Smooth muscle cell (in vitro differentiated cells): ENCODE data around the gene SGMS1. TPM values are rescaled to one million over a fixed set of nuclear protein-coding genes. Genes with fewer than 3 reads are reported as not detected.
"Not testable (repeated sequence)": the region's sequence is repeated elsewhere in the genome, so short reads cannot be mapped to it uniquely, and the experiment has no call there.

Experiments used
- DNase-seq: peaks from one replicate; lab custom pipeline; 2025; ENCODE audit not compliant: unreplicated experiment; lab: John Stamatoyannopoulos, UW
- H2AFZ ChIP-seq: fragments of 200-600 bp; sonication (generic); 2 replicates; pipeline ENCODE4 v1.6.0; 2016; ENCODE audit warnings: antibody characterized with exemption, low read depth, mild to moderate bottlenecking
- H3F3A ChIP-seq: fragments of 200-600 bp; sonication (generic); 2 replicates; pipeline ENCODE4 v1.6.0; 2017; ENCODE audit warnings: antibody characterized with exemption, low read depth
- H3K27ac ChIP-seq: fragments of 200-600 bp; sonication (generic); 2 replicates; pipeline ENCODE4 v1.5.1; 2016; ENCODE audit warnings: low read depth, mild to moderate bottlenecking
- H3K27me3 ChIP-seq: fragments of 200-600 bp; sonication (generic); 2 replicates; pipeline ENCODE4 v1.6.1; 2016; ENCODE audit warnings: low read depth, mild to moderate bottlenecking
- H3K36me3 ChIP-seq: fragments of 200-600 bp; sonication (generic); 2 replicates; pipeline ENCODE4 v1.5.1; 2016; ENCODE audit warnings: low read depth
- H3K4me1 ChIP-seq: fragments of 200-600 bp; sonication (generic); 2 replicates; pipeline ENCODE4 v1.5.1; 2016; ENCODE audit warnings: low read depth
- H3K4me2 ChIP-seq: fragments of 200-600 bp; sonication (generic); 2 replicates; pipeline ENCODE4 v1.6.0; 2016; ENCODE audit warnings: mild to moderate bottlenecking
- H3K4me3 ChIP-seq: fragments of 200-600 bp; sonication (generic); 2 replicates; pipeline ENCODE4 v1.5.1; 2016; ENCODE audit warnings: mild to moderate bottlenecking
- H3K79me2 ChIP-seq: fragments of 200-600 bp; sonication (generic); 2 replicates; pipeline ENCODE4 v1.6.0; 2016; ENCODE audit warnings: low read depth, mild to moderate bottlenecking
- H3K9ac ChIP-seq: fragments of 200-600 bp; sonication (generic); 2 replicates; pipeline ENCODE4 v1.6.0; 2016; ENCODE audit warnings: low read depth
- H3K9me3 ChIP-seq: fragments of 200-600 bp; sonication (generic); replicated peaks from 2 replicates; pipeline ENCODE4 v1.5.1; 2016; ENCODE audit warnings: low read depth
- H4K20me1 ChIP-seq: fragments of 200-600 bp; sonication (generic); 2 replicates; pipeline ENCODE4 v1.6.0; 2016; ENCODE audit warnings: low read depth
- CTCF ChIP-seq: fragments of 200-600 bp; sonication (generic); IDR thresholded peaks from 2 replicates; pipeline ENCODE4 v1.5.1; 2017; ENCODE audit warnings: borderline replicate concordance, mild to moderate bottlenecking, antibody characterized with exemption; ENCODE audit not compliant: insufficient read depth, poor library complexity, severe bottlenecking
- WGBS: methylation state at CpG from one replicate; pipeline ENCODE4 v1.1.7; 2016; ENCODE audit warnings: low lambda C conversion rate; 5-methylcytosine and 5-hydroxymethylcytosine counted together
- polyA plus RNA-seq: library from polyadenylated mRNA; unstranded; fragments of >200 nt; fragmentation: Nextera tagmentation; extraction: Ambion mirVana; gene quantifications from 2 replicates; pipeline ENCODE4 v1.2.1, GENCODE V29; 2016
- total RNA-seq: library from RNA; depleted of rRNA; stranded (reverse); fragments of >200 nt; gene quantifications from 2 replicates; pipeline ENCODE4 v1.2.3, GENCODE V29; 2014

SGMS1 gene
- total and polyA plus RNA-seq, 2 experiments from 2014 or later: 4.0 to 14.3 TPM

GRCh38 chr10:50432211-50433009 lies 191.3 kb downstream of the SGMS1 start:
- Histone ChIP-seq H3K36me3 (no peaks in the 10 kb centered on the region), H3K9me3 (no peaks in the 10 kb centered on the region), H3K4me1 (no peaks in the 10 kb centered on the region), H2AFZ (no peak overlapping the region), H3K79me2 (no peaks in the 10 kb centered on the region), H3K27me3 (no peaks in the 10 kb centered on the region), H3F3A (no peaks in the 10 kb centered on the region), H3K9ac (no peak overlapping the region), H3K4me2 (no peak overlapping the region), H4K20me1 (no peaks in the 10 kb centered on the region), H3K27ac (no peak overlapping the region), H3K4me3 (no peak overlapping the region)
- 90% methylated on average over 1 of the region's 1 CpG for whole genome bisulfite sequencing
- TF ChIP-seq CTCF: no peak
- DNase-seq: no peak

GRCh38 chr10:50431791-50432190 lies 192.0 kb downstream of the SGMS1 start:
- 85% methylated on average over 3 of the region's 3 CpGs for WGBS
- Histone ChIP-seq H3F3A (no peaks in the 10 kb centered on the region), H3K4me1 (no peaks in the 10 kb centered on the region), H3K4me3 (no peak overlapping the region), H3K36me3 (no peaks in the 10 kb centered on the region), H3K4me2 (no peak overlapping the region), H3K27ac (no peak overlapping the region), H3K9me3 (no peaks in the 10 kb centered on the region), H3K27me3 (no peaks in the 10 kb centered on the region), H3K9ac (no peak overlapping the region), H2AFZ (no peak overlapping the region), H3K79me2 (no peaks in the 10 kb centered on the region), H4K20me1 (no peaks in the 10 kb centered on the region)
- no peak for TF ChIP-seq CTCF
- DNase-seq: no peak

GRCh38 chr10:50431133-50431532 lies 192.6 kb downstream of the SGMS1 start:
- H3K36me3 ChIP-seq: no peaks in the 10 kb centered on the region
- WGBS: 65% methylated on average over 4 of the region's 4 CpGs
- TF ChIP-seq CTCF: no peak
- no peak overlapping the region for H2AFZ ChIP-seq
- H3K9me3 ChIP-seq: no peaks in the 10 kb centered on the region
- no peak overlapping the region for H3K27ac ChIP-seq
- no peaks in the 10 kb centered on the region for H3K27me3 ChIP-seq
- DNase-seq: no peak
- no peaks in the 10 kb centered on the region for H3F3A ChIP-seq
- H3K4me3 ChIP-seq: no peak overlapping the region
- no peaks in the 10 kb centered on the region for H3K79me2 ChIP-seq
- H3K9ac ChIP-seq: no peak overlapping the region
- no peaks in the 10 kb centered on the region for H3K4me1 ChIP-seq
- H3K4me2 ChIP-seq: no peak overlapping the region
- no peaks in the 10 kb centered on the region for H4K20me1 ChIP-seq

- Histone ChIP-seq H3F3A (no peaks in the 10 kb centered on the region), H3K36me3 (no peaks in the 10 kb centered on the region), H3K4me2 (no peak overlapping the region), H3K79me2 (no peaks in the 10 kb centered on the region), H3K27me3 (no peaks in the 10 kb centered on the region), H3K4me1 (no peaks in the 10 kb centered on the region), H4K20me1 (no peaks in the 10 kb centered on the region), H2AFZ (no peak overlapping the region), H3K4me3 (no peak overlapping the region), H3K9ac (no peak overlapping the region), H3K9me3 (no peaks in the 10 kb centered on the region), H3K27ac (no peak overlapping the region)
- no peak for TF ChIP-seq CTCF
- 97% methylated on average over 1 of the region's 1 CpG for WGBS
- no peak for DNase-seq
These were observed 197.3 kb downstream of the SGMS1 start for GRCh38 chr10:50426485-50426884.

- H3K4me3 ChIP-seq, H3F3A ChIP-seq, H2AFZ ChIP-seq, H3K4me1 ChIP-seq, H3K27ac ChIP-seq, H4K20me1 ChIP-seq, DNase-seq, H3K27me3 ChIP-seq, H3K79me2 ChIP-seq, H3K36me3 ChIP-seq, H3K9ac ChIP-seq, H3K4me2 ChIP-seq, H3K9me3 ChIP-seq: not testable (repeated sequence)
- 100% methylated on average over 1 of the region's 1 CpG for WGBS
These were observed 198.5 kb downstream of the SGMS1 start for GRCh38 chr10:50425215-50425614.
